NCI-H1436 (cell line): ENCODE results near the gene ATP8B3.

Experiments
- DNase-seq: peaks from one replicate; lab custom pipeline; 2025; lab: John Stamatoyannopoulos, UW

ATP8B3 gene

GRCh38 chr19:1796395-1797142 lies 15.5 kb downstream of the ATP8B3 start:
- DNase-seq, result no peak

GRCh38 chr19:1794424-1795172 lies 17.5 kb downstream of the ATP8B3 start:
- no peak for DNase-seq

- no peak for DNase-seq
These were observed 20.2 kb downstream of the ATP8B3 start for GRCh38 chr19:1791879-1792278.

- DNase-seq, result no peak
These were observed 21.9 kb downstream of the ATP8B3 start for GRCh38 chr19:1790054-1790792.

- DNase-seq, result no peak
These were observed 22.6 kb downstream of the ATP8B3 start for GRCh38 chr19:1789261-1790041.

- DNase-seq, result no peak
These were observed 25.0 kb downstream of the ATP8B3 start for GRCh38 chr19:1787116-1787515.

GRCh38 chr19:1786668-1787067 lies 25.4 kb downstream of the ATP8B3 start:
- DNase-seq, result no peak

- no peak for DNase-seq
These were observed 26.8 kb downstream of the ATP8B3 start for GRCh38 chr19:1785310-1785709.

- DNase-seq, result no peak
These were observed 28.2 kb downstream of the ATP8B3 start for GRCh38 chr19:1783874-1784273.

- DNase-seq, result no peak
These were observed 28.7 kb downstream of the ATP8B3 start for GRCh38 chr19:1783354-1783753.

GRCh38 chr19:1782521-1782920 lies 29.6 kb downstream of the ATP8B3 start:
- DNase-seq, result no peak

GRCh38 chr19:1780272-1780958 lies 31.7 kb downstream of the ATP8B3 start:
- DNase-seq, result no peak

GRCh38 chr19:1779574-1779973 lies 32.5 kb downstream of the ATP8B3 start:
- no peak for DNase-seq

GRCh38 chr19:1777149-1777548 lies 34.9 kb downstream of the ATP8B3 start:
- no peak for DNase-seq

- no peak for DNase-seq
These were observed 35.4 kb downstream of the ATP8B3 start for GRCh38 chr19:1776606-1777147.

- DNase-seq, result no peak
These were observed 36.0 kb downstream of the ATP8B3 start for GRCh38 chr19:1775951-1776605.

GRCh38 chr19:1774989-1775772 lies 36.9 kb downstream of the ATP8B3 start:
- DNase-seq, result no peak

- no peak for DNase-seq
These were observed 38.9 kb downstream of the ATP8B3 start for GRCh38 chr19:1773184-1773583.

- DNase-seq, result no peak
These were observed 41.1 kb downstream of the ATP8B3 start for GRCh38 chr19:1770866-1771576.
